Inferior parietal cortex (tissue), 1 donor: ENCODE data around the gene JPH4.
A peak's percentile ranks its signal among the peaks of the same experiment; 100 is the strongest.
"Not testable (repeated sequence)": the region's sequence is repeated elsewhere in the genome, so short reads cannot be mapped to it uniquely, and the experiment has no call there.

ENCODE experiments used
- DNase-seq: peaks from one replicate; pipeline ENCODE4 v3.0.0-alpha.2; 2016; ENCODE audit errors: extremely low spot score

JPH4 gene

GRCh38 chr14:23578560-23579310 is at the start of gene JPH4:
JPH4 (minus strand) TSS chr14:23578790; CDS start chr14:23577453, 1,337 bp downstream.
- peak; percentile 38 for DNase-seq

- DNase-seq = no peak
Observed at GRCh38 chr14:23627961-23628360, 49.4 kb upstream of the JPH4 start.

DNA sequence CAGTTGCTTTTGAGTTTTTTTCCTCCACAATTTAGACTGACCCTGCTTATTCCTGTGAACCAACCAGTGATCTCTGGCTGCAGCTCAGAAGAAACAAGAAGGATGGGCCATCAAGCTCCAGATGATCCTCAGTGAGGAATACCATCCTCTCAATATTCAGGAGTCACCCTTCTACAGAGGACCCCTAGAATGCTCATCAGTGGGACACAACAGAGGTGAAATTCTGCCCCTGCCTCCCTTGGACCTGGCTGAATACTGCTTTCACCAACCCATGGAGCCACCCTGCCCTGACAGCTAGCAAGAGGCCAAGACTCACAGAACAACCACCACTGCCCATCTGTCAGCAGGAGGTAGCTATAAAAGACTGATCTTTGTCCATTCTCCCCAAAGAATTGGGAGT is 48.4 kb upstream of the JPH4 start:
- DNase-seq = no peak

DNA sequence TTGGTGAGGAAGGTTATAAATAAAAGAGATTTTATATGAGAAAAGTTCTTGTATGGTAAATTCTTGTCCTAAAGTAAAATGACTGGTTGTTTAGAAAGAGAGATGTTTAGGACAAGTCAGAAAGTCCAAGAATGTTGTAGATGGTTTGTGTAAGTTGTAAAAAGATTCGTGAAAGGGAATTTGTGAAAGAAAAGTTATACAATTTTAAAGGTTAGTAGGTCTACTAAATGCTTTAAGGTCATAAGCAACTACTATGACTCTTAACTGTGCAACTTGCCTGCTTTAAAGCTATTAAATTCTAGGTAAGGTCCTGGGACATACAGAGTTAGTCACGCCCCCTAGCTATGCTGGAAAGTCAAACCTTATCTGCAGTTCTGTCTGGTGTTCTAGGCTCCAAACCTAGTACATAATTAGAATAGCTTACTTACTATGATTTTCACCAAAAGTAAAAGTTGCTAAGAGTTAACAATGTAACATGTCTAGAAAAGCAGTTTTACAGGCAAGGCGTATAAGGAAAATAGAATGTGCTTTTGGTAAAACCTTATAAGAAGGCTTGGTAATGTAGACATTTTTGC is 46.3 kb upstream of the JPH4 start:
- no peak for DNase-seq

GRCh38 chr14:23623962-23624361 is 45.4 kb upstream of the JPH4 start:
- no peak for DNase-seq

- DNase-seq = no peak
Observed at GRCh38 chr14:23622990-23623389, 44.4 kb upstream of the JPH4 start.

DNA sequence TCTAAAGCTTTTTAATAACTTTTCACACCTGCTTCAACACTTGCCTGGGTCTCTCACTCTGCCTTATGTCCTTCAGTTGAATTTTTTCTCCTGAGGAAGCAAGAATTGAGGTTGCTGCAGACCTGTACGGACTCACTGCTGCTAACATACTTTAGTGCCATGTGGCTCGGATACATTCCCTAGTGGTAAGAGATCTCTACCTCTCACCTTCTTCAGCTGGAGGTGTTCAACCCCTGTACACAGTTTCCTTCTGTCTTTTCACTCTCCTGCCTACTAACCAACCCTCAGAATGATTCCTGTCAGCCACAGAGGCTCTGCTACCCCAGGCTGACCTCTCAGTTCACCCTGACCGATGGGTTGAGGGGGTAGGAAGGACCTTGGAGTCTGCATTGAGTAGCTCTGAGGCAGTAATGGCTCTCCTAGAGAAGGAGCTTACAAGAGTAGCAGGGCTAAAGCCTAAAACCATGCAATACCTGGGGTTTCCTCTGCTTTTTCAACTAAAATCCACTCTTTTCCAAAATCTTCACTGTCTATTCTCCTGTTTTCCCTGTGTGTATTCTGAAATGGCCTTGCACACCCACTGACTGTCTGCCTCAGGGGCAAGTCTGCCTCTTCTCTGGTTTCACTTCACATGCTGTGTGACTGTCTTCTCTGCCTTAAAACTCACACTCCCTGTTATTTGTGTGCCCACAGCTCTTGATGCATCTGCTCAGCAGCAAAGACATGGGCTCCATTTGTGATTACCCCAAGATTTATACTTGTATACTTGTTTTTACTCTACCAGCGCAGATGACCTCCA is 43.5 kb upstream of the JPH4 start:
- no peak for DNase-seq

GRCh38 chr14:23621204-23621931 is 42.8 kb upstream of the JPH4 start:
- DNase-seq = no peak

DNA sequence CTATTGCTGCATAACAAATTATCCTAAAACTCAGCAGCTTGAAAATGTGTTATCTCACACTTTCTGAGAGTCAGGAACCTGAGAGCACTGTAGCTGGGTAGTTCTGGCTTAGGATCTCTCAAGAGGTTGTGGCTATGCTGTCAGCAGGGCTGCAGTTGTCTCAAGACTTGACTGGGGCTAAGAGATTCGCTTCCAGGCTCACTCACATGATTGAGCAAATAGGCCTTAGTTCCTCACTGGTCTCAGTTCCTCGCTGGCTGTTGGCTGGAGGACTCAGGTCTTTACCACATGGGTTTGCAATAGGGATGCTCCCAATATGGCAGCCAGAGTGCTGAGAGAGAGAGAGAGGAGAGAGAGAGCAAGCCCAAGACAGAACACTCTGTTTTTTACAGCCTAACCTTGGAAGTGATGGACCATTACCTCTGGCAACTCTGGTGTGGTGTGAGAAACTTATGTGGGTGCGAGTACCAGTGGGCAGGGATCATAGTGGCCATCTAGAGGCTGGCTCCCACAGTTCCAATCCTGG is 41.6 kb upstream of the JPH4 start:
- no peak for DNase-seq

GRCh38 chr14:23618415-23618988 is 39.9 kb upstream of the JPH4 start:
- no peak for DNase-seq

DNA sequence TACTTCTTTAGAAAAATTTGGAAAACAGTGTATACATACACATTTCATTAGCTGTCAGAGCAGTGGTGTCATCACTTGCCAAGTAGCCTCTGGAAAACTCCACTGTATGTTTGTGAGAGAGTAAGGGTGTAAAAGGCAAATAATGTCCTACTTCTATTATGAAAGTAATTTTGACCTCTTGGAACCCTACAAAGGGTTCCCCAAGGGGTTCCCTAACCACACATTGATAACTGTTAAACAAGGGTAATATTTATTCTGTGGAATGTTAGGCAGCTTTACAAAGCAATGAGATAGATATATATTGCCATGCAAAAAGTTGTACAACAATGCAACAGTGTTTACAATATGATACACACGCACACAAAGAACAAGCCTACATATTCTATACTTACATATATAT is 38.9 kb upstream of the JPH4 start:
- no peak for DNase-seq

- no peak for DNase-seq
Observed at GRCh38 chr14:23615856-23616255, 37.3 kb upstream of the JPH4 start.

DNA sequence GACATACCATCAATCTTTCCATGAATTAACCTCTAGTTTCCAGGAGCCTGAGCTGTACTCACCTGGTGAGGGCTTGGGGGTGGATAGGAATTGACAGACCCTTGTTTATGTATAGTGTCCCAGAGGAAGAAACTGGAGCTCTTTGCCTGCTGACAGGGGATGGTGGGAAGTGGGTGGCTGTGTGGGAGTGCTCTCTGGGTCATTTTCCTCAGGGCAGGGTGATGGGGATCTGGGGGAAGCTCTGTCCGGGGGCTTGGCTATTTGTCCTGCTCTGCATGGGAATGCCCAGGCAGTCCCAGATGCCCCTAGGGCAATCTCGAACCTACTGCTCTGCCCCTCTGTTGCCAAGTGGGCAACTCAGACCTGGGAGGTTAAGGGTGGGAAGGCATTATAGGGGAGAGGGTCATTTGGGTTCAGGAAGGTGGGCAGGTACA is 35.8 kb upstream of the JPH4 start:
- DNase-seq = no peak

DNA sequence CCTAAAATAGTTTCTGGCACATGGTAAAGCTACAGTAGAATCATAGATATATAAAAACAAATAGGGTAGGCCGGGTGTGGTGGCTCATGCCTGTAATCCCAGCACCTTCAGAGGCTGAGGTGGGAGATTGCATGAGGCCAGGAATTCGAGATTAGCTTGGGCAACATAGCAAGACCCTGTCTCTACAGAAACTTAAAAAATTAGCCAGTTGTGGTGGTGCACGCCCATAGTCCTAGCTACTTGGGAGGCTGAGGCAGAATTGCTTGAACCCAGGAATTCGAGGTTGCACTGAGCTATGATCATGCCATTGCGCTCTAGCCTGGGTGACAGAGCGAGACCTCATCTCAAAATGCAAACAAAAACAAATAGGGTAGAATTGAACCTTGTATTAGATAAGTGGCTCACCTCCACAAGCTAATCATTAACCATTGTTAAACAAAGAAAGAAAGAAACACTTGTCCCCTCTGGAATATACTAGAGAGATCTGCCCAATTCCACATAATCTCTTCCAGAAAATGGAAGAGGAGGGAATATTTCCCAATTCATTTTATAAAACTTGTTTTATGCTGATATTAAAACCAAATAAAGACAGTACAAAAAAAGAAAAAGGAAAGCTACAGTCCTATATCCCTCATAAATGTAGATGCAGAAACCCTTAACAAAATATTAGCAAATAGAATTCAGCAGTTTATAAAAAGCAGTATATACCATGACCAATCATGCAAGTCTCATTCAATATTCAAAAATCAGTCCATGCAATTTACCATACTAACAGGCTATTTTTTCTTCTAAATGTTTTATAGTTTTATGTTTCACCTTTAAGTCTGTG is 34.9 kb upstream of the JPH4 start:
- DNase-seq = no peak

DNA sequence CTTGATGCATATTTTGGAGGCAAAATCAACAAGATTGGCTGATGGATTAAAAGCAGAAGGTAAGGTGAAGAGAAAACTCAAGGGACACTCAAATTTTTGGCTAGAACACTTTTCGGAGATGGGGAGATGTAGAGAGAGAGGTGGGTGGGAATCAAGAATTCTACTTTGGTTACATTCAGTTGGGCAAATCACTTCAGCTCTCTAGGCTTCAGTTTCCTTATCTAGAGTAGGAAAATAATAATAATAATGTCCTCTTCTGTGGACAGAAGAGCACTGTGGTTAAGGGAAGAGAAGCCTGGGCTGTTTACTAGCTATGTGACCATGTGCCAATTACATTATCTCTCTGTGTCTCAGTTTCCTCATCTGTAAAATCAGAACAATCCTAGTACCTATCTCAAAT is 34.2 kb upstream of the JPH4 start:
- DNase-seq = no peak

DNA sequence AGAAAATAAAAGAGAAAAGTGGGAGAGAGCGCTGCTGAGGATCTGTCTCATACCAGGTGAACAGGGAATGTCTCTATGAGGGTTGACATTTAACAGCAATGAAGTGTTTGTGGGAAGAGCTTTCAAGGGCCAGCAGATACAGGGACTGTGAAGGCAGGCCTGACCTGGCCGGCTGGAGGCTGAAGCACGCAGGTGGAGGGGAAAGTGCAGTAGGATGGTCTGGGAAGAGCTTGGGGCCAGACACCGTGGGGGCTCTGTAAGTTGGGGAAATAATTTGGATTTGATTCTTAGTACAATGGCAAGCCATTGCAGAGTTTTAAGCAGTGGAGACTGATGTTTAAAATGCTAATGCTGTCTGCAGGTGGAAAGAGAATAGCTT is 33.8 kb upstream of the JPH4 start:
- no peak for DNase-seq

- no peak for DNase-seq
Observed at GRCh38 chr14:23610815-23611289, 32.3 kb upstream of the JPH4 start.

- DNase-seq = no peak
Observed at GRCh38 chr14:23610090-23610814, 31.7 kb upstream of the JPH4 start.

DNA sequence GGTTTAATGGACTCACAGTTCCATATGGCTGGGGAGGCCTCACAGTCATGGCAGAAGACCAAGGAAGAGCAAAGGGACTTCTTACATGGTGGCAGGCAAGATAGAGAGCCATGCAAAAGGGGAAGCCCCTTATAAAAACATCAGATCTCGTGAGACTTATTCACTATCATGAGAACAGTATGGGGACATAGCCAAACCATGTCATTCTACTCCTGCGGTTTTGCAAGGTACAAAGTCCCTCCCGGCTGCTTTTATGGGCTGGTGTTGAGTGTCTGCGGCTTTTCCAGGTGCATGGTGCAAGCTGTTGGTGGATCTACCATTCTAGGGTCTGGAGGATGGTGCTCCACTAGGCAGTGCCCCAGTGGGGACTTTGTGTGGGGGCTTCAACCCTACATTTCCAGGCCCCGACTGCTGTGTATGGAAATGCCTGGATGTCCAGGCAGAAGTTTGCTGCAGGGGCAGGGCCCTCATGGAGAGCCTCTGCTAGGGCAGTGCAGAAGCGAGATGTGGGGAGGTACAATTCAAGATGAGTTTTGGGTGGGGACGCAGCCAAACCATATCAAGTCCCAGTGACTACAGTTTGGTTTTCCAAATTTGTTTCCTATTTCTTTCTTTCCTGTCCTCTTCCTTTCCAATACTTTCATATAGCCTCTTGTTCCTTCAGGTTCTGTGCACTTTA is 31.0 kb upstream of the JPH4 start:
- DNase-seq = not testable (repeated sequence)
